GM10248 (cell line): ENCODE measurements around the gene RBM45.
"Not testable (repeated sequence)": the region's sequence is repeated elsewhere in the genome, so short reads cannot be mapped to it uniquely, and the experiment has no call there.

Experiments used
- CTCF ChIA-PET: fragments of 300-600 bp; sonication (Branson Sonifier 250); formaldehyde crosslinking; extraction: SDS; loops from one replicate; lab custom pipeline; 2021; ENCODE audit warnings: antibody characterized with exemption; lab: Yijun Ruan, JAX
- POLR2A ChIA-PET: fragments of 350-650 bp; sonication (Branson Sonifier 250); formaldehyde crosslinking; extraction: SDS; loops from one replicate; lab custom pipeline; 2020; ENCODE audit warnings: antibody characterized with exemption; lab: Yijun Ruan, JAX
- DNase-seq: peaks from one replicate; pipeline ENCODE4 v3.0.0; 2012; ENCODE audit errors: extremely low spot score
- TF ChIP-seq, protein P1 (sequence below): IDR thresholded peaks from 2 replicates; pipeline ENCODE4 v1.5.1; 2012; ENCODE audit warnings: mild to moderate bottlenecking, low read depth; ENCODE audit errors: extremely low read depth, missing control alignments, control extremely low read depth

RBM45 gene

GRCh38 chr2:178070824-178071223 is 41.4 kb upstream of the RBM45 start:
- ChIA-PET CTCF (no interaction called here), POLR2A (no interaction called here)
- DNase-seq = no peak
- TF ChIP-seq, protein P1, sequence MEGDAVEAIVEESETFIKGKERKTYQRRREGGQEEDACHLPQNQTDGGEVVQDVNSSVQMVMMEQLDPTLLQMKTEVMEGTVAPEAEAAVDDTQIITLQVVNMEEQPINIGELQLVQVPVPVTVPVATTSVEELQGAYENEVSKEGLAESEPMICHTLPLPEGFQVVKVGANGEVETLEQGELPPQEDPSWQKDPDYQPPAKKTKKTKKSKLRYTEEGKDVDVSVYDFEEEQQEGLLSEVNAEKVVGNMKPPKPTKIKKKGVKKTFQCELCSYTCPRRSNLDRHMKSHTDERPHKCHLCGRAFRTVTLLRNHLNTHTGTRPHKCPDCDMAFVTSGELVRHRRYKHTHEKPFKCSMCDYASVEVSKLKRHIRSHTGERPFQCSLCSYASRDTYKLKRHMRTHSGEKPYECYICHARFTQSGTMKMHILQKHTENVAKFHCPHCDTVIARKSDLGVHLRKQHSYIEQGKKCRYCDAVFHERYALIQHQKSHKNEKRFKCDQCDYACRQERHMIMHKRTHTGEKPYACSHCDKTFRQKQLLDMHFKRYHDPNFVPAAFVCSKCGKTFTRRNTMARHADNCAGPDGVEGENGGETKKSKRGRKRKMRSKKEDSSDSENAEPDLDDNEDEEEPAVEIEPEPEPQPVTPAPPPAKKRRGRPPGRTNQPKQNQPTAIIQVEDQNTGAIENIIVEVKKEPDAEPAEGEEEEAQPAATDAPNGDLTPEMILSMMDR = no peak

DNA sequence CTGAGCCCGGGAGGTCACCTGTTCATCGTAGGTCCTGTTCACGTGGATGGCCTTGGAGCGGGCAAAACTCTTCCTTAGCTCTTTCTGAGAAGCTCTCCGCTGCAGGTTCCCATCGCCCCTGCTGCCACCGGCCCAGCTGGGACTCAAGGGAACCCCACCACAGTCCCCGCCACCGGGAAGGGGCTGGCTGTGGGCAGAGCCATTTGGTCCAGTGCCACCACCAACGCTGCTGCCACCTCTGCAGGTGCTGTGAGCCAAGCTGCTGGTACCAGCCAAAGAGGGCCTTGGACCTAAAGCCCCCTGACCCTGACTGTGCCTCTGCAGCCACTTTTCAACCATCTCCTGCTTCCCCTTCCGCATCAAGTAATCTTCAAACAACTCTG is 40.2 kb upstream of the RBM45 start:
- DNase-seq = no peak
- ChIA-PET POLR2A (no interaction called here), CTCF (no interaction called here)
- TF ChIP-seq, protein P1 = no peak

- CTCF ChIA-PET = interaction anchor here (1.7 kb wide), 1 partner anchor 12 kb away, joined by 6 read pairs; no protein-coding TSS in a partner anchor
- TF ChIP-seq, protein P1 = no peak
- DNase-seq = peak; percentile 17
- POLR2A ChIA-PET = no interaction called here
Measured at GRCh38 chr2:178072383-178073301, 39.6 kb upstream of the RBM45 start, which contains the start of gene PDE11A. Gene PDE11A, minus strand, starts transcription at chr2:178072777. Its CDS starts 340 bp downstream, at chr2:178072437.

DNA sequence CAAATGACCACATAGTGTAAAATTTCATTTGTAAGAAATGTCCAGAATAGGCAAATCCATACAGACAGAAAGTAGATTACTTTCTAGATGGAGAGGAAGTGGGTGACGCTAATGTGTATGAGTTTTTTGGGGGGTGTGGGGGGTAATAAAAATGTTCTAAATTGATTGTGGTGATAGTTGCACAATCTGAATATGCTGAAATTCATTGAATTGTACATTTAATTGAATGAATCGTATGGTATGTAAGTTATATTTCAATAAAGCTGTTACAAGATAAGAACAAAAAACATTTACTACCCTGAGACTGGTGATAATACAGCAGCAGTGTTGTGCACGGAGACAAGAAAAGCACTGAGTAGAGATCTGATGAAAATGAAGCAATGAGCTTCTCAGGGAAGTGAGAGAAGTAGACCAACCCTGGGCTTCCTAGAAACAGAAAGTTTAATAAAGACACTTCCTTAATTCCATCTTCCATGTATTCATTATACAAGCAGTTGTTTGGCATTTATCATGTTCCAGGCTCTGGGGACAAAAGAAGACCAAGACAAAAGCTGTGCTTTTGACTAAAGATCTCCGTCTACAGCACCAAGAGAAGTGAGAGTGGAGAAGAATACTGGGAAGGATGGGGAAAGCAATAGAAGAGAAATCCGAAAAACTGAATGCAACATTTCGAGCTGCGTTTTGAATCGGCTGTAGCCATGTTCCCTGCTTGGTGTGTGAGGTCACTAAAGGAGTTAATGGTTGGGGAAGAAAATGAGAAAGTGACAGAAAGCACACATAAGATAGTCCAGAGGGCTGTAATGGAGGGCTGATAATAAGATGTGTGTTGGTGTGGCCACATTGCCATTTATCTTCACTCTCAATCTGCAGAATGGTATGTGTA is 37.9 kb upstream of the RBM45 start:
- no peak for DNase-seq
- TF ChIP-seq, protein P1 = no peak
- CTCF ChIA-PET = interaction anchor here (1.0 to 1.7 kb wide), 3 partner anchors 10 to 91 kb away, joined by 3 to 6 read pairs (median 3); no protein-coding TSS in a partner anchor
- POLR2A ChIA-PET = no interaction called here

DNA sequence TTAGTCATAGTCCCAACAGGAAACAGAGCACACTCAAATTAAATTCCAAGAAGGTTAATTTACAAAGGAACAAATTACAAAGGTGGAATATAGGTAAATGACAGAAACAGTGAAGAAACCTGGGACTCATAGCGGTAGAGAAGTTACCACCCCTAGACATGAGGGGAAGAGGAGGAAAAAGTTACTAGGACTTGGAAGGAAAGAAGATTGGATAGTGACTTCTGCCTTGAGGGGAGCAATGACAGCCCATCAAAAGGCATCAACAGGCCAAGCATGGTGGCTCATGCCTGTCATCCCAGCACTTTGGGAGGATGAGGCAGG is 37.3 kb upstream of the RBM45 start:
- ChIA-PET CTCF (interaction anchor here (0.6 to 1.3 kb wide), 2 partner anchors 9 to 91 kb away, joined by 3 read pairs; no protein-coding TSS in a partner anchor), POLR2A (no interaction called here)
- TF ChIP-seq, protein P1 = no peak
- no peak for DNase-seq

GRCh38 chr2:178076130-178076529 is 36.1 kb upstream of the RBM45 start:
- TF ChIP-seq, protein P1 = no peak
- ChIA-PET POLR2A (no interaction called here), CTCF (no interaction called here)
- no peak for DNase-seq

GRCh38 chr2:178079279-178079678 is 33.0 kb upstream of the RBM45 start:
- CTCF ChIA-PET, DNase-seq, POLR2A ChIA-PET: not testable (repeated sequence)
